NCI-H2029 treated with DMSO at 0.1 percent for 48 hours (cell line): ENCODE data around the gene HTR2B.
"Not testable (repeated sequence)": the region's sequence is repeated elsewhere in the genome, so short reads cannot be mapped to it uniquely, and the experiment has no call there.

ENCODE experiments used
- DNase-seq: peaks from one replicate; lab custom pipeline; 2025; lab: John Stamatoyannopoulos, UW

HTR2B gene

GRCh38 chr2:231133365-231134099, 8.7 kb upstream of the HTR2B start:
- DNase-seq: no peak

GRCh38 chr2:231132129-231132528, 7.3 kb upstream of the HTR2B start:
- DNase-seq: no peak

DNA sequence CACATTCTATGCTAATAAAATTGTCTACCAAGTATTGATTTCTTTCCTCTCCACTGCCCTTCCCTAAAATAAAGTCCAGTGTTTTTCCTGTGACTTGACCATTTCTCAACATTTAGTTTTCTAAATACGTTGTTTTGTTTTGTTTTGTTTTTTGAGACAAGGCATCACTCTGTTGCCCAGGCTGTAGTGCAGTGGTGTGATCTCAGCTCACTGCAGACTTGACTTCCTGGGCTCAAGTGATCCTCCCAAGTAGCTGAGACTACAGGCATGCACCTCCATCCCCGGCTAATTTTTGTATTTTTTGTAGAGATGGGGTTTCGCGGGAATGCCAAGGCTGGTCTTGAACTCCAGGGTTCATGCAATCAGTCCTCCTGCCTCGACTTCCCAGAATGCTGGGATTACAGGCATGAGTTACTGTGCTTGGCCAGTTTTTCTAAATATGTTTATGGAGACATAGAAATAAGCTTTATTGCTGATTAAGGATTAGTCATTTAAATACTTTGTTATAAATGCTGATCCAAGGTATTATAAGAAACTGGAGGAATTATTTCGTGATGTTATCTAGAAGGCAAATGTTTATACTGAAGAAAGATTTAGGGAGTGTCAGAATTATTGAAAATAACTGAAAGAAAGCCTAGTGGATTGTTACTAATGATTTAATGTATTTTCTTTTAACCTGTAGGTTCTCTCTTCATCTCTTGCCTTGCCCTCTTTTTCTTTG, 5.7 kb upstream of the HTR2B start:
- DNase-seq: no peak

GRCh38 chr2:231129216-231129615, 4.4 kb upstream of the HTR2B start:
- no peak for DNase-seq

DNA sequence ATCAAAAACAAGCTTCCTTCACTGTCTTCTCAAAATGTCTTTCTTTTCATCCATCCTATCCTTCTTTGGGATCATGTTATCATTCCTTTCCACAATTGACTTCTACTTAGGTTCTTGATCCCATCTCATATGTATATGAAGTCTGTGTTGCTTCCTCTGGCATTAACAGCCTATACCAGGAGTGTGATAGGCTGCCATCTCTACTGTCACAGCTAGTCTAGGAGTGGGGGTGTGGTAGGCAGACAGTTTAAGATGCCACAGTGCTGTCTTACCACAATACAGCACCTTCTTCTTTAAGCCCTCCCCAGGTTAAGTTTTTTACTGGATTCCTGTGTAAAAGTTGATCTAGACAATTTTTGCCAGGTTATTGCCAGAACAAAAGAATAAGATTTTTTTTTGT, 3.7 kb upstream of the HTR2B start:
- DNase-seq: no peak

DNA sequence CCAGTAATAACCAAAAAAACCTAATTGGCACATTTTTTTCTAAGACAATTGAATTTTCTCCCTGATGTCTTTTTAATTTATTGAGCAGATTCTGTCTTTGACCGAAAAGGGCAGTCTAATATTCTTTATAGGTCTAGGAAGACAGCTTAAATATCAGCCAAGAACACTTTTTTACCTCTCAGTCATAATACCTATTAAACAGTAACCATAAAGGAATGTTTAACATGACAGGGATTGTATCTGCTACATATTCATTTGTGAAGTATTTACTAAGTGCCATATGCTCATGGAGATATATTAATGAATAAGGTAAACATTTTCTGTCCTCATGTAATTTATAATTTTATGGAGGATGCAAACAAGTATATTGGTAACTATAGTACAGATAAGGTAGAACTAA, 3.1 kb upstream of the HTR2B start:
- no peak for DNase-seq

GRCh38 chr2:231127480-231127879, 2.6 kb upstream of the HTR2B start:
- no peak for DNase-seq

- no peak for DNase-seq
Observed at GRCh38 chr2:231126123-231126522, 1.3 kb upstream of the HTR2B start.

- no peak for DNase-seq
Observed at GRCh38 chr2:231123362-231123898, 1.4 kb downstream of the HTR2B start.

- no peak for DNase-seq
Observed at GRCh38 chr2:231118614-231118942, 6.3 kb downstream of the HTR2B start.

- DNase-seq: no peak
Observed at GRCh38 chr2:231117922-231118613, 6.8 kb downstream of the HTR2B start.

DNA sequence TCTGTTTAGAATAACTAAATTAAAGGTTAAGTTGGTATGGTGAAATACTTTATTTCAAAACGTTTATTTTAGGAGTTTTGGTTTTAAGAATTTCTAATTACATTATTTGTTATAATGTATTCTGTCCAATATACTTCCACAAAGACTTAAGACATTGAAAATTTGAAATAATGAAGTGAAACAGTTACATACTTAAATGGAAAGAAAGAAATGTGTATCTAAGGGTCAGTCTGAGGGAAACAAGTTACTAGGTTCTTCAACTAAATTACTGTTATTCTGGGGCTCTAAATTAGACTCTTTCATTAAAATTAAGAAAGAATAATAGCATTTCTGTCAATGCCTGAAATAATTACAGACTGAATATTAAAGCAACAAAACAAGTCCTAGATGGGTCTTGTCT, 7.7 kb downstream of the HTR2B start:
- no peak for DNase-seq

- no peak for DNase-seq
Observed at GRCh38 chr2:231115651-231116050, 9.2 kb downstream of the HTR2B start.

DNA sequence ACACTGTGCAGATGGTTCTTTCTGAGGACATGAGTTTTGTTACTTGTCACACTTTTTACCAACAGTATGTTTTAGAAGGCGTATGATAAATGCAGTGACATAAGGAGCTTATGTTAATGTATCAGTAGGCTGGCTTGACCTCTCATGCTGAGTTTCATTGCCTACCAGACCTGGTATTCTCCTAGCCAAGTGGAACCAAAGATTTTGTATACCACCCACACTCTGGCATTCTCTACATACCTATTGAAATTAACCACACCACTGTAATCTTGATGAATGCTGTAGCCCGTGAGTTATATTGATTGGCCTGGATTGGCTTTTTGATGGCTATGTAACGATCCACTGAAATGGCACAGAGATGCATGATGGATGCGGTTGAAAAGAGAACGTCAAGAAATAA, 11.4 kb downstream of the HTR2B start:
- DNase-seq: no peak

GRCh38 chr2:231111987-231112386, 12.9 kb downstream of the HTR2B start:
- no peak for DNase-seq

- DNase-seq: no peak
Observed at GRCh38 chr2:231110551-231110950, 14.3 kb downstream of the HTR2B start.

GRCh38 chr2:231104115-231104713, 20.6 kb downstream of the HTR2B start:
- DNase-seq: peak; percentile 47

DNA sequence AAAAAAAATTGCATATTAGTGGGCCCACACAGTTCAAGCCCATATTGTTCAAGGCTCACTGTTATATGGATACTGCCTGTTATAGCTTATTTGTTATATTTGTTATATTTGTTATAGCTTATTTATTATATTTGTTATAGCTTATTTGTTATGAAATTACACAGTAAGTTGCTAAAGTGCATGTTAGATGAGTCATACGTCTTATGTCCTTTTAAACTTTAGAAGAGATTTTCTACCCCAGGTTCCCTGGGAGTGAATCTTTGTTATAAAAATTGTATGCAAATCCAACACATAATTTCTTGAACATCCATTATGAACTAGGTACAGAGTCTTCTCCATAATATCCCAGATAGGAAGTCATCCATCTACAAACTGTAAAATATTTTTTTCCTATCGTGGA, 22.1 kb downstream of the HTR2B start:
- no peak for DNase-seq

GRCh38 chr2:231100990-231101389, 23.9 kb downstream of the HTR2B start:
- no peak for DNase-seq

GRCh38 chr2:231100321-231100720, 24.5 kb downstream of the HTR2B start:
- DNase-seq: not testable (repeated sequence)

DNA sequence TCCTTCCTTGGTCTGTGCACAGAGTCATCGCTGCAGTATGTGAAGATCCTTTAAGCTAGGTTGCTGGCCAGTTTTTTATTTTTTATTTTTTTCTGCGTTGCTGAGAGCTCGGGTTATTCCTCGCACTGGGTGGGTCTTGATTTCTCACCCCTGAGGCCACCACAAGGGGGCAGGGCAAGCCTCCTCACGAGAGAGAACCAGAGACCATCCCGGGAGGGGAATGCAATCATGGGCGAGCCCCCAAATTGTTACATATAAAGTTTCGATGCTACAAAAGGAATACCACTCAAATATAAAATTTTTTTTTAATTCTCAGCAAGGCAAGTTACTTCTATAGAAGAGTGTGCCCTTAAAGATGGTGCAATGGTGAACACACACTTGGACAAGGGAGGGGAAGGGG, 24.9 kb downstream of the HTR2B start:
- DNase-seq: no peak

- DNase-seq: no peak
Observed at GRCh38 chr2:231094736-231095346, 30.0 kb downstream of the HTR2B start.
